ENCODE data around the gene ING5. TPM values are rescaled to one million over a fixed set of nuclear protein-coding genes. Genes with fewer than 3 reads are reported as not detected.

The ING5 gene
- total RNA-seq, 2 donors from 2014 or later = 27.3 to 64.8 TPM

GRCh38 chr2:241701149-241701398 lies 765 bp upstream of the ING5 start:
- peak; percentile 42 for TF ChIP-seq CTCF (IDR thresholded peaks at IDR 0.05)

GRCh38 chr2:241702155-241703031 lies 554 bp downstream of the ING5 start:
- ATAC-seq (ENCODE audit: insufficient number of reproducible peaks, low FRiP score, low read depth) (peak; percentile 79), DNase-seq (ENCODE audit: low spot score) (peak; percentile 29)
- Histone ChIP-seq H3K36me3 (peaks cover 19% of the 10 kb centered on the region), H3K27me3 (replicated peaks; ENCODE audit: insufficient read depth) (no peaks in the 10 kb centered on the region), H3K9me3 (no peaks in the 10 kb centered on the region), H3K27ac (peak overlapping the region; percentile 93 to 97), H3K4me1 (ENCODE audit: control insufficient read depth in 1 of 2, low read depth in 2 of 2) (peaks cover 12 to 14% of the 10 kb centered on the region in 2 donors), H3K4me3 (peak overlapping the region; percentile 84)
- peak; percentile 27 for TF ChIP-seq CTCF (IDR thresholded peaks at IDR 0.05)

More at GRCh38 chr2:241701149-241701398, 765 bp upstream of the ING5 start:
- H3K27ac ChIP-seq = peak overlapping the region; percentile 93 to 97
- DNase-seq (ENCODE audit: low spot score) (no peak), ATAC-seq (ENCODE audit: insufficient number of reproducible peaks, low FRiP score, low read depth) (no peak)
- peaks cover 6% of the 10 kb centered on the region for H3K36me3 ChIP-seq
- peak overlapping the region; percentile 84 for H3K4me3 ChIP-seq
- no peaks in the 10 kb centered on the region for H3K9me3 ChIP-seq
- no peaks in the 10 kb centered on the region for H3K27me3 ChIP-seq (replicated peaks; ENCODE audit: insufficient read depth)
- peaks cover 12 to 14% of the 10 kb centered on the region in 2 donors for H3K4me1 ChIP-seq (ENCODE audit: control insufficient read depth in 1 of 2, low read depth in 2 of 2)

- ATAC-seq (ENCODE audit: insufficient number of reproducible peaks, low FRiP score, low read depth) (no peak), DNase-seq (ENCODE audit: low spot score) (no peak)
- Histone ChIP-seq H3K27me3 (replicated peaks; ENCODE audit: insufficient read depth) (no peaks in the 10 kb centered on the region), H3K4me1 (ENCODE audit: control insufficient read depth in 1 of 2, low read depth in 2 of 2) (peaks cover 12 to 14% of the 10 kb centered on the region in 2 donors), H3K36me3 (peaks cover 24% of the 10 kb centered on the region), H3K9me3 (no peaks in the 10 kb centered on the region), H3K4me3 (peak overlapping the region; percentile 84), H3K27ac (peak overlapping the region; percentile 33 to 68)
- no peak for TF ChIP-seq CTCF (IDR thresholded peaks at IDR 0.05)
These were observed 1.3 kb downstream of the ING5 start for GRCh38 chr2:241703032-241703604.

- no peak for TF ChIP-seq CTCF (IDR thresholded peaks at IDR 0.05)
- no peaks in the 10 kb centered on the region for H3K27me3 ChIP-seq (replicated peaks; ENCODE audit: insufficient read depth)
- DNase-seq (ENCODE audit: low spot score) (no peak), ATAC-seq (ENCODE audit: insufficient number of reproducible peaks, low FRiP score, low read depth) (no peak)
- H3K36me3 ChIP-seq = peaks cover 42% of the 10 kb centered on the region
- H3K9me3 ChIP-seq = no peaks in the 10 kb centered on the region
- no peak overlapping the region for H3K27ac ChIP-seq
- H3K4me3 ChIP-seq = no peak overlapping the region
- peaks cover 8 to 12% of the 10 kb centered on the region in 2 donors for H3K4me1 ChIP-seq (ENCODE audit: control insufficient read depth in 1 of 2, low read depth in 2 of 2)
These were observed 4.7 kb downstream of the ING5 start for GRCh38 chr2:241706537-241706936.

- no peaks in the 10 kb centered on the region for H3K27me3 ChIP-seq (replicated peaks; ENCODE audit: insufficient read depth)
- TF ChIP-seq CTCF (IDR thresholded peaks at IDR 0.05) = no peak
- H3K27ac ChIP-seq = no peak overlapping the region
- DNase-seq (ENCODE audit: low spot score) = no peak
- ATAC-seq (ENCODE audit: insufficient number of reproducible peaks, low FRiP score, low read depth) = no peak
- H3K36me3 ChIP-seq = peaks cover 63% of the 10 kb centered on the region
- no peaks in the 10 kb centered on the region for H3K4me1 ChIP-seq (ENCODE audit: control insufficient read depth in 1 of 2, low read depth in 2 of 2)
- H3K9me3 ChIP-seq = no peaks in the 10 kb centered on the region
- no peak overlapping the region for H3K4me3 ChIP-seq
These were observed 7.0 kb downstream of the ING5 start for GRCh38 chr2:241708879-241709278.

Data from thoracic aorta (tissue), 2 donors.